Left renal cortex interstitium (tissue), 4 donors: ENCODE data around the gene RAB3B. TPM values are rescaled to one million over a fixed set of nuclear protein-coding genes. Genes with fewer than 3 reads are reported as not detected.
"Not testable (repeated sequence)": the region's sequence is repeated elsewhere in the genome, so short reads cannot be mapped to it uniquely, and the experiment has no call there.

Experiments
- DNase-seq, 4 donors: peaks; one replicate each; pipeline ENCODE4 v3.0.0-alpha.2; 2013; ENCODE audit warnings: low read depth in 4 of 4, low spot score in 2 of 4, missing footprints in 1 of 4
- polyA plus RNA-seq, 4 donors: library from polyadenylated mRNA; unstranded; fragments of 120-200 nt; gene quantifications; one replicate each; pipeline ENCODE4 v1.2.1, GENCODE V29; 2013; ENCODE audit not compliant: insufficient read length in 4 of 4

RAB3B gene
- polyA plus RNA-seq, 4 donors: 3.7 to 5.9 (median 4.9) TPM

- no peak for DNase-seq
These were observed 66.0 kb downstream of the RAB3B start for GRCh38 chr1:51924455-51924854.

- no peak for DNase-seq
These were observed 68.5 kb downstream of the RAB3B start for GRCh38 chr1:51922040-51922439.

GRCh38 chr1:51920130-51920529, 70.4 kb downstream of the RAB3B start:
- DNase-seq: no peak

GRCh38 chr1:51919684-51920083, 70.8 kb downstream of the RAB3B start:
- no peak for DNase-seq

GRCh38 chr1:51916587-51917405, 73.7 kb downstream of the RAB3B start:
- no peak for DNase-seq

GRCh38 chr1:51915951-51916350, 74.5 kb downstream of the RAB3B start:
- no peak for DNase-seq

GRCh38 chr1:51912881-51913280, 77.6 kb downstream of the RAB3B start:
- no peak for DNase-seq

- DNase-seq: peak in 2 of 4 donors; percentile 9 to 14
These were observed 80.1 kb downstream of the RAB3B start for GRCh38 chr1:51910221-51911000.

- no peak for DNase-seq
These were observed 82.0 kb downstream of the RAB3B start for GRCh38 chr1:51908499-51908898.

GRCh38 chr1:51907079-51907702, 83.3 kb downstream of the RAB3B start:
- no peak for DNase-seq

- DNase-seq: no peak
These were observed 84.0 kb downstream of the RAB3B start for GRCh38 chr1:51906306-51907078.

- no peak for DNase-seq
These were observed 88.0 kb downstream of the RAB3B start for GRCh38 chr1:51902456-51902855.

- DNase-seq: no peak
These were observed 89.3 kb downstream of the RAB3B start for GRCh38 chr1:51901151-51901550.

- no peak for DNase-seq
These were observed 91.5 kb downstream of the RAB3B start for GRCh38 chr1:51899022-51899421.

- DNase-seq: no peak
These were observed 92.3 kb downstream of the RAB3B start for GRCh38 chr1:51898090-51898734.

- no peak for DNase-seq
These were observed 92.8 kb downstream of the RAB3B start for GRCh38 chr1:51897699-51898031.

GRCh38 chr1:51894748-51895147, 95.8 kb downstream of the RAB3B start:
- not testable (repeated sequence) for DNase-seq

GRCh38 chr1:51878616-51879336, 111.7 kb downstream of the RAB3B start, which contains the start of gene NRDC:
NRDC (minus strand) TSS chr1:51878727; CDS start chr1:51878615, 112 bp downstream.
- DNase-seq: peak; percentile 99 to 100 (median 100)

GRCh38 chr1:51878308-51878615, 112.2 kb downstream of the RAB3B start:
- DNase-seq: no peak
